Cardiac muscle cell (in vitro differentiated cells and primary cell): Measurements from ENCODE around the gene CFAP92. TPM values are rescaled to one million over a fixed set of nuclear protein-coding genes. Genes with fewer than 3 reads are reported as not detected.

ENCODE experiments used
- DNase-seq, 2 donors: peaks; one replicate each; pipeline versions ENCODE4 v3.0.0 to v3.0.0-alpha.2; 2010 to 2017; ENCODE audit warnings: low read depth in 1 of 2, low spot score in 1 of 2
- H3K27ac ChIP-seq: fragments of 200-600 bp; sonication (generic); 2 replicates; pipeline ENCODE4 v1.5.1; 2016
- H3K27me3 ChIP-seq: fragments of 200-600 bp; sonication (generic); 2 replicates; pipeline ENCODE4 v1.6.0; 2016; ENCODE audit warnings: control low read depth
- H3K36me3 ChIP-seq: fragments of 200-600 bp; sonication (generic); 2 replicates; pipeline ENCODE4 v1.5.1; 2016; ENCODE audit warnings: control low read depth
- H3K4me1 ChIP-seq: fragments of 200-600 bp; sonication (generic); 2 replicates; pipeline ENCODE4 v1.8.1; 2017; ENCODE audit warnings: low read depth, mild to moderate bottlenecking, mixed run types
- H3K4me3 ChIP-seq: fragments of 200-600 bp; sonication (generic); 2 replicates; pipeline ENCODE4 v1.5.1; 2016; ENCODE audit warnings: mild to moderate bottlenecking
- H3K9me3 ChIP-seq: fragments of 200-600 bp; sonication (generic); 2 replicates; pipeline ENCODE4 v1.5.1; 2017; ENCODE audit warnings: low read depth, mild to moderate bottlenecking, control low read depth
- CTCF ChIP-seq: IDR thresholded peaks from 2 replicates; pipeline ENCODE4 v1.5.1; 2012; ENCODE audit warnings: low read depth, mild to moderate bottlenecking, low read length
- polyA plus RNA-seq: library from polyadenylated mRNA; unstranded; fragments of >200 nt; fragmentation: Nextera tagmentation; extraction: Ambion mirVana; gene quantifications from 2 replicates; pipeline ENCODE4 v1.2.1, GENCODE V29; 2016
- total RNA-seq: library from RNA; depleted of rRNA; stranded (reverse); fragments of >200 nt; gene quantifications from 2 replicates; pipeline ENCODE4 v1.2.3, GENCODE V29; 2016

Gene CFAP92
- total and polyA plus RNA-seq, 2 experiments from 2014 or later, result 0.60 to 0.95 TPM

DNA sequence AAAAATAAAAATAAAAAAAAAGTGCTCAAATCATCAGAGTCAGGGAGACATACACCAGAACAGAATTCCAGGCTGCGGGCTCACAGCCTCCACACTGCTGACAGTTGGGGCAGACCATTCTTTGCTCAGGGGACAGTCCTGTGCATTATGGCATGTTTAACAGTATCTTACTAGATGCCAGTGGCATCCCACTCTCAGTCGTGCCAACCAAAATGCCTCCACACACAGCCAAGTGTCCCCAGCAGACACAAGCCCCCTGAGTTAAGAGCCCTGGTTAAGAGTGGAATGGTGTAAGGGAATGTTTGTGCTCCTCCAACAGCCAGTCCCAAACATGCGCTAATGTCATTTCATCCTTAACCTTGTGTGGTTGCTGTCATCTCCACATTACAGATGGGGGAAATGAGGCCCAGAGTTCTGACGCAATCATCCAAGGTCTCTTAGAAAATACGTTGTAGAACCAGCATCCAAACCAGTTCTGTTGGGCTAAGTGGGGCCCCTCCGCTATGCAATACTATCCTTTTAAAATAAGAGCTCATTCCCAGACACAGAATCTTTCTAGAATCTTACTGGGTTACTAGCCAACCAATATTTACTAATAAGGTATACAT is 26.0 kb downstream of the CFAP92 start:
- Histone ChIP-seq H3K36me3 (no peaks in the 10 kb centered on the region), H3K27ac (no peak overlapping the region), H3K4me3 (no peak overlapping the region), H3K27me3 (no peaks in the 10 kb centered on the region), H3K9me3 (no peaks in the 10 kb centered on the region), H3K4me1 (peaks cover 12% of the 10 kb centered on the region)
- TF ChIP-seq CTCF, result no peak
- no peak for DNase-seq

- Histone ChIP-seq H3K4me3 (no peak overlapping the region), H3K4me1 (peaks cover under 1% of the 10 kb centered on the region), H3K27me3 (no peaks in the 10 kb centered on the region), H3K36me3 (no peaks in the 10 kb centered on the region), H3K27ac (no peak overlapping the region), H3K9me3 (no peaks in the 10 kb centered on the region)
- DNase-seq, result no peak
- TF ChIP-seq CTCF, result no peak
Observed at GRCh38 chr3:128965818-128966217, 28.1 kb downstream of the CFAP92 start.

DNA sequence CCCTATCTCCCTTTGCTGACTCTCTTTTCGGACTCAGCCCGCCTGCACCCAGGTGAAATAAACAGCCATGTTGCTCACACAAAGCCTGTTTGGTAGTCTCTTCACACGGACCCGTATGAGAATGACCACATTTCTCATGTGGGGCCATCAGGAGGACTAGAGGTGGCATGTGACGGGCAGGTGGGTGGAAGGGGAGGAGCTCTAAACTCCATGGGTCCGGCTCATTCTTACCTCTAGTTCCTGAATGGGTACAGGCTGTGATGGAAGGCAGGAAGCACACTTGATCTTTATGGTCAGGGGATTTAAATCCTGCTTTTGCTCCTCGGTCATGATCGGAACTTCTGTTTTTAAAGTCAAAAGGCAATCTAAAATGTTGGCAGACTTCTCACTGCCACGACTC is 28.6 kb downstream of the CFAP92 start:
- H3K27me3 ChIP-seq, result no peaks in the 10 kb centered on the region
- H3K4me3 ChIP-seq, result no peak overlapping the region
- no peak overlapping the region for H3K27ac ChIP-seq
- H3K9me3 ChIP-seq, result no peaks in the 10 kb centered on the region
- no peaks in the 10 kb centered on the region for H3K36me3 ChIP-seq
- no peak for TF ChIP-seq CTCF
- no peaks in the 10 kb centered on the region for H3K4me1 ChIP-seq
- DNase-seq, result no peak

- no peak for TF ChIP-seq CTCF
- Histone ChIP-seq H3K27me3 (no peaks in the 10 kb centered on the region), H3K4me3 (no peak overlapping the region), H3K9me3 (no peaks in the 10 kb centered on the region), H3K36me3 (no peaks in the 10 kb centered on the region), H3K4me1 (no peaks in the 10 kb centered on the region), H3K27ac (no peak overlapping the region)
- DNase-seq, result no peak
Observed at GRCh38 chr3:128956440-128956839, 37.4 kb downstream of the CFAP92 start.

GRCh38 chr3:128950223-128950938 is 43.5 kb downstream of the CFAP92 start:
- Histone ChIP-seq H3K36me3 (no peaks in the 10 kb centered on the region), H3K27me3 (no peaks in the 10 kb centered on the region), H3K27ac (no peak overlapping the region), H3K4me1 (no peaks in the 10 kb centered on the region), H3K4me3 (no peak overlapping the region), H3K9me3 (no peaks in the 10 kb centered on the region)
- peak; percentile 23 for TF ChIP-seq CTCF
- DNase-seq, result peak; percentile 30 to 40
